ENCODE results near the gene CTTNBP2NL.
"Not testable (repeated sequence)": the region's sequence is repeated elsewhere in the genome, so short reads cannot be mapped to it uniquely, and the experiment has no call there.

Gene CTTNBP2NL

GRCh38 chr1:112464501-112464900 is 68.5 kb downstream of the CTTNBP2NL start:
- DNase-seq (ENCODE audit: low spot score), result no peak

- peak; percentile 57 for DNase-seq (ENCODE audit: low spot score)
Observed at GRCh38 chr1:112465122-112465521, 69.1 kb downstream of the CTTNBP2NL start.

GRCh38 chr1:112466078-112466660 is 70.2 kb downstream of the CTTNBP2NL start:
- peak; percentile 57 for DNase-seq (ENCODE audit: low spot score)

GRCh38 chr1:112470324-112470723 is 74.3 kb downstream of the CTTNBP2NL start:
- not testable (repeated sequence) for DNase-seq (ENCODE audit: low spot score)

- no peak for DNase-seq (ENCODE audit: low spot score)
Observed at GRCh38 chr1:112470966-112471365, 75.0 kb downstream of the CTTNBP2NL start.

GRCh38 chr1:112472142-112472541 is 76.1 kb downstream of the CTTNBP2NL start:
- DNase-seq (ENCODE audit: low spot score), result no peak

GRCh38 chr1:112477550-112477949 is 81.5 kb downstream of the CTTNBP2NL start:
- no peak for DNase-seq (ENCODE audit: low spot score)

- no peak for DNase-seq (ENCODE audit: low spot score)
Observed at GRCh38 chr1:112478314-112478713, 82.3 kb downstream of the CTTNBP2NL start.

GRCh38 chr1:112486063-112486462 is 90.0 kb downstream of the CTTNBP2NL start:
- not testable (repeated sequence) for DNase-seq (ENCODE audit: low spot score)

GRCh38 chr1:112487686-112488085 is 91.7 kb downstream of the CTTNBP2NL start:
- DNase-seq (ENCODE audit: low spot score), result not testable (repeated sequence)

- no peak for DNase-seq (ENCODE audit: low spot score)
Observed at GRCh38 chr1:112488141-112488540, 92.1 kb downstream of the CTTNBP2NL start.

- no peak for DNase-seq (ENCODE audit: low spot score)
Observed at GRCh38 chr1:112492076-112492475, 96.1 kb downstream of the CTTNBP2NL start.

- DNase-seq (ENCODE audit: low spot score), result no peak
Observed at GRCh38 chr1:112493351-112493750, 97.3 kb downstream of the CTTNBP2NL start.

- no peak for DNase-seq (ENCODE audit: low spot score)
Observed at GRCh38 chr1:112496290-112496689, 100.3 kb downstream of the CTTNBP2NL start.

GRCh38 chr1:112501810-112502641 is 106.0 kb downstream of the CTTNBP2NL start:
- no peak for DNase-seq (ENCODE audit: low spot score)

- no peak for DNase-seq (ENCODE audit: low spot score)
Observed at GRCh38 chr1:112502826-112503225, 106.8 kb downstream of the CTTNBP2NL start.

GRCh38 chr1:112504001-112504660 is 108.1 kb downstream of the CTTNBP2NL start:
- DNase-seq (ENCODE audit: low spot score), result no peak

GRCh38 chr1:112504661-112505399 is 108.8 kb downstream of the CTTNBP2NL start:
- DNase-seq (ENCODE audit: low spot score), result no peak

- no peak for DNase-seq (ENCODE audit: low spot score)
Observed at GRCh38 chr1:112505400-112505785, 109.4 kb downstream of the CTTNBP2NL start.

- DNase-seq (ENCODE audit: low spot score), result no peak
Observed at GRCh38 chr1:112505878-112506277, 109.9 kb downstream of the CTTNBP2NL start.

GRCh38 chr1:112506306-112506705 is 110.3 kb downstream of the CTTNBP2NL start:
- no peak for DNase-seq (ENCODE audit: low spot score)

GRCh38 chr1:112506731-112507130 is 110.7 kb downstream of the CTTNBP2NL start:
- DNase-seq (ENCODE audit: low spot score), result no peak
